GM12878 (cell line): ENCODE data around the gene NANOGP8. TPM values are rescaled to one million over a fixed set of nuclear protein-coding genes. Genes with fewer than 3 reads are reported as not detected.

Experiments
- ATAC-seq: fragments of 200-7000 bp; cut with Tn5 transposase; 3 replicates; pipeline ENCODE4 v1.9.1; 2020; ENCODE audit warnings: mild to moderate bottlenecking, moderate library complexity
- BruUV-seq: library from RNA; stranded (reverse); fragments of 400-500 nt; replicated peaks from 2 replicates; lab custom pipeline; 2021; lab: Mats Ljungman, UMichigan
- CTCF ChIA-PET: fragments of 300-600 bp; sonication (Branson Sonifier 250); formaldehyde crosslinking; extraction: SDS; loops from one replicate; lab custom pipeline; 2021; ENCODE audit warnings: inconsistent platforms; lab: Yijun Ruan, JAX
- POLR2A ChIA-PET: fragments of 350-600 bp; formaldehyde crosslinking; extraction: SDS; loops from one replicate; lab custom pipeline; 2021; ENCODE audit warnings: inconsistent platforms; lab: Charles Lee
- RAD21 ChIA-PET: fragments of 300-600 bp; sonication (Branson Sonifier 250); formaldehyde crosslinking; loops from one replicate; lab custom pipeline; 2023; ENCODE audit warnings: antibody characterized with exemption; ENCODE audit not compliant: unreplicated experiment; lab: Charles Lee
- SMC1A ChIA-PET: fragments of 300-600 bp; sonication (Branson Sonifier 250); formaldehyde crosslinking; loops from one replicate; lab custom pipeline; 2023; ENCODE audit not compliant: unreplicated experiment, uncharacterized antibody; lab: Charles Lee
- DNase-seq: peaks from one replicate; pipeline ENCODE4 v3.0.0-alpha.2; 2011; ENCODE audit warnings: low read depth, low spot score
- FAIRE-seq: peaks from 3 replicates; lab custom pipeline; 2011; peaks lifted over from hg19 to GRCh38; lab: Jason Lieb, UNC
- H2AFZ ChIP-seq: 2 replicates; pipeline ENCODE4 v1.6.0; 2011; ENCODE audit warnings: low read depth, low read length, control low read depth; ENCODE audit not compliant: control insufficient read depth
- H3K27ac ChIP-seq: 2 replicates; pipeline ENCODE4 v1.5.1; 2011; ENCODE audit warnings: control low read depth; ENCODE audit not compliant: control insufficient read depth, insufficient read depth
- H3K27me3 ChIP-seq, 2 experiments: replicated peaks in 1 of 2; 2 replicates each; pipeline versions ENCODE4 v1.6.0 to v1.6.1; 2011; ENCODE audit warnings: low read length in 1 of 2; ENCODE audit not compliant: control insufficient read depth in 2 of 2, insufficient read depth in 2 of 2
- H3K36me3 ChIP-seq, 2 experiments: 2 replicates each; pipeline ENCODE4 v1.5.1; 2011; ENCODE audit warnings: low read length in 1 of 2; ENCODE audit not compliant: control insufficient read depth in 2 of 2, insufficient read depth in 2 of 2
- H3K4me1 ChIP-seq: 2 replicates; pipeline ENCODE4 v1.6.1; 2011; ENCODE audit warnings: mild to moderate bottlenecking, low read length, moderate library complexity, mixed read lengths; ENCODE audit not compliant: control insufficient read depth, insufficient read depth
- H3K4me2 ChIP-seq: 2 replicates; pipeline ENCODE4 v1.6.0; 2011; ENCODE audit warnings: control low read depth; ENCODE audit not compliant: control insufficient read depth, insufficient read depth
- H3K4me3 ChIP-seq: fragments of 200-600 bp; sonication (generic); 2 replicates; pipeline ENCODE4 v1.5.1; 2016
- H3K79me2 ChIP-seq: 2 replicates; pipeline ENCODE4 v1.6.0; 2011; ENCODE audit warnings: low read length; ENCODE audit not compliant: control insufficient read depth, insufficient read depth
- H3K9ac ChIP-seq: 2 replicates; pipeline ENCODE4 v1.8.0; 2011; ENCODE audit warnings: low read length, control low read depth, mixed read lengths; ENCODE audit not compliant: control insufficient read depth, insufficient read depth
- H3K9me3 ChIP-seq: replicated peaks from 3 replicates; pipeline ENCODE4 v1.5.1; 2011; ENCODE audit warnings: mild to moderate bottlenecking, low read length; ENCODE audit not compliant: control insufficient read depth, insufficient read depth
- H4K20me1 ChIP-seq: 2 replicates; pipeline ENCODE4 v1.6.0; 2011; ENCODE audit not compliant: control insufficient read depth, insufficient read depth
- ASH2L ChIP-seq: fragments of 300-600, 200-600 bp; sonication (generic); IDR thresholded peaks from 2 replicates; pipeline ENCODE4 v1.6.1; 2017; ENCODE audit warnings: low read depth, mild to moderate bottlenecking, borderline replicate concordance
- BCL3 ChIP-seq: IDR thresholded peaks from 2 replicates; pipeline ENCODE4 v1.6.1; 2011; ENCODE audit warnings: borderline replicate concordance, low read depth, mild to moderate bottlenecking, moderate library complexity, low read length; ENCODE audit not compliant: insufficient read depth, poor library complexity, severe bottlenecking
- BRCA1 ChIP-seq: IDR thresholded peaks from 2 replicates; pipeline ENCODE4 v1.6.1; 2011; ENCODE audit warnings: low read depth, low read length, improper control_type of control experiment
- ELK1 ChIP-seq: IDR thresholded peaks from 2 replicates; pipeline ENCODE4 v1.6.1; 2012; ENCODE audit warnings: low read depth, low read length, improper control_type of control experiment
- IKZF1 ChIP-seq: fragments of 450-650 bp; conservative IDR thresholded peaks from 2 replicates; pipeline ENCODE4 v1.6.1; 2017; ENCODE audit warnings: antibody characterized with exemption, mild to moderate bottlenecking
- NR2C1 ChIP-seq: fragments of 450-650 bp; IDR thresholded peaks from 2 replicates; pipeline ENCODE4 v1.6.1; 2017; ENCODE audit warnings: antibody characterized with exemption, mild to moderate bottlenecking, moderate library complexity
- NR2F1 ChIP-seq: fragments of 450-650 bp; conservative IDR thresholded peaks from 2 replicates; pipeline ENCODE4 v1.6.1; 2017; ENCODE audit warnings: mild to moderate bottlenecking
- RB1 ChIP-seq: fragments of 450-650 bp; formaldehyde crosslinking; IDR thresholded peaks from 2 replicates; pipeline ENCODE4 v1.6.1; 2017; ENCODE audit warnings: mild to moderate bottlenecking, borderline replicate concordance
- RCOR1 ChIP-seq: conservative IDR thresholded peaks from 2 replicates; pipeline ENCODE4 v1.6.1; 2012; ENCODE audit warnings: low read depth, low read length, improper control_type of control experiment
- SRF ChIP-seq, 2 experiments: IDR thresholded peaks; 2 replicates each; pipeline ENCODE4 v1.6.1; 2011; ENCODE audit warnings: low read depth in 2 of 2, low read length in 2 of 2, mild to moderate bottlenecking in 1 of 2, moderate library complexity in 1 of 2
- SUPT20H ChIP-seq: IDR thresholded peaks from 2 replicates; pipeline ENCODE4 v1.6.1; 2011; ENCODE audit warnings: low read depth, mild to moderate bottlenecking, low read length, moderate library complexity, borderline replicate concordance; ENCODE audit not compliant: control insufficient read depth
- TBL1XR1 ChIP-seq: IDR thresholded peaks from 2 replicates; pipeline ENCODE4 v1.6.1; 2012; ENCODE audit warnings: low read depth, low read length, improper control_type of control experiment
- TCF7 ChIP-seq: IDR thresholded peaks from 2 replicates; pipeline ENCODE4 v1.6.1; 2014; ENCODE audit warnings: antibody characterized with exemption, borderline replicate concordance
- ZNF207 ChIP-seq: fragments of 450-650 bp; IDR thresholded peaks from 2 replicates; pipeline ENCODE4 v1.6.1; 2014; ENCODE audit warnings: antibody characterized with exemption, mild to moderate bottlenecking, borderline replicate concordance
- WGBS: methylation state at CpG from one replicate; pipeline ENCODE4 v1.1.6; 2016; ENCODE audit warnings: low lambda C conversion rate; ENCODE audit not compliant: insufficient replicate concordance, insufficient coverage; ENCODE audit errors: missing lambda C conversion rate; 5-methylcytosine and 5-hydroxymethylcytosine counted together
- in situ Hi-C: fragments of 300-500 bp; cut with MboI; formaldehyde crosslinking; loops from 9 replicates; pipeline ENCODE4 v1.14.3; 2018; ENCODE audit warnings: mixed read lengths
- intact Hi-C: fragments of 100-400 bp; cut with micrococcal nuclease; formaldehyde crosslinking; loops from one replicate; pipeline ENCODE4 v1.14.2; 2022; ENCODE audit not compliant: unreplicated experiment
- polyA plus RNA-seq, 11 experiments: library from polyadenylated mRNA; depleted of rRNA in 4 of 11; unstranded in 6 of 11; stranded (reverse) in 5 of 11; fragments of >200 nt; fragmentation: Nextera tagmentation in 4 of 11; fragmentation: Illumina TruSeq in 1 of 11; extraction: Ambion mirVana in 4 of 11; extraction: Trizol in 1 of 11; gene quantifications; 1 replicate in 1 of 11; 2 replicates in 10 of 11; pipeline versions ENCODE4 v1.2.1 to v1.2.3, GENCODE V29; 2011 to 2016; ENCODE audit warnings: inconsistent platforms in 2 of 11, missing spikeins in 2 of 11, low read depth in 1 of 11
- total RNA-seq, 4 experiments: library from RNA; depleted of rRNA in 3 of 4; stranded (reverse); fragments of >200 nt in 3 of 4; fragmentation: Illumina TruSeq in 1 of 4; extraction: Trizol in 1 of 4; gene quantifications; 2 replicates each; pipeline versions ENCODE4 v1.2.1 to v1.2.3, GENCODE V29; 2013 to 2021
- TF ChIP-seq, protein P1 (sequence below): fragments of 450-650 bp; formaldehyde crosslinking; IDR thresholded peaks from 2 replicates; pipeline ENCODE4 v1.4.0; 2020; ENCODE audit warnings: mild to moderate bottlenecking, moderate library complexity

NANOGP8 gene
- total and polyA plus RNA-seq, 10 of the 15 experiments (the other 5 are each of a cell fraction or from before 2014, with no cell fraction given): not detected

DNA sequence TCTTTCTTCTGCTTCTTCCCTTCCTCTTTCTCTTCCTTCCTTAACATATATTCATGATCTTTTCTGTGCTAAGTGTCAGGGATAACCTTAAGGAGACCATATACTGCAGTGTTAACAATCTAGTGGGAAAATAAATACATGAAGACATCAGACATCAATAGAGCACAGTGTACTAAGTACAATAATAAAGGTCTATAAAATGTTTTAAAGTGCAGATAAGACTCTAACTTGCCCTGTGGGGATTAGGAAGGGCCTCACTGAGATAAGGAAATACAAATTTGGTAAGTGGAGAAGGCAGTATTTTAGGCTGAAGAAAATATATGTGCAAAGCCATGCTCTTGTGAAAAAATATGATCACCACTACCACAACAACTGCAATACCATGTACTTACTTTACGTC, 49.2 kb upstream of the NANOGP8 start (continued):
- TF ChIP-seq ELK1 (no peak), BCL3 (no peak), BRCA1 (no peak), NR2F1 (no peak)
- TF ChIP-seq, protein P1, sequence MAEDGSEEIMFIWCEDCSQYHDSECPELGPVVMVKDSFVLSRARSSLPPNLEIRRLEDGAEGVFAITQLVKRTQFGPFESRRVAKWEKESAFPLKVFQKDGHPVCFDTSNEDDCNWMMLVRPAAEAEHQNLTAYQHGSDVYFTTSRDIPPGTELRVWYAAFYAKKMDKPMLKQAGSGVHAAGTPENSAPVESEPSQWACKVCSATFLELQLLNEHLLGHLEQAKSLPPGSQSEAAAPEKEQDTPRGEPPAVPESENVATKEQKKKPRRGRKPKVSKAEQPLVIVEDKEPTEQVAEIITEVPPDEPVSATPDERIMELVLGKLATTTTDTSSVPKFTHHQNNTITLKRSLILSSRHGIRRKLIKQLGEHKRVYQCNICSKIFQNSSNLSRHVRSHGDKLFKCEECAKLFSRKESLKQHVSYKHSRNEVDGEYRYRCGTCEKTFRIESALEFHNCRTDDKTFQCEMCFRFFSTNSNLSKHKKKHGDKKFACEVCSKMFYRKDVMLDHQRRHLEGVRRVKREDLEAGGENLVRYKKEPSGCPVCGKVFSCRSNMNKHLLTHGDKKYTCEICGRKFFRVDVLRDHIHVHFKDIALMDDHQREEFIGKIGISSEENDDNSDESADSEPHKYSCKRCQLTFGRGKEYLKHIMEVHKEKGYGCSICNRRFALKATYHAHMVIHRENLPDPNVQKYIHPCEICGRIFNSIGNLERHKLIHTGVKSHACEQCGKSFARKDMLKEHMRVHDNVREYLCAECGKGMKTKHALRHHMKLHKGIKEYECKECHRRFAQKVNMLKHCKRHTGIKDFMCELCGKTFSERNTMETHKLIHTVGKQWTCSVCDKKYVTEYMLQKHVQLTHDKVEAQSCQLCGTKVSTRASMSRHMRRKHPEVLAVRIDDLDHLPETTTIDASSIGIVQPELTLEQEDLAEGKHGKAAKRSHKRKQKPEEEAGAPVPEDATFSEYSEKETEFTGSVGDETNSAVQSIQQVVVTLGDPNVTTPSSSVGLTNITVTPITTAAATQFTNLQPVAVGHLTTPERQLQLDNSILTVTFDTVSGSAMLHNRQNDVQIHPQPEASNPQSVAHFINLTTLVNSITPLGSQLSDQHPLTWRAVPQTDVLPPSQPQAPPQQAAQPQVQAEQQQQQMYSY (CRISPR knock-in tag): no peak

DNA sequence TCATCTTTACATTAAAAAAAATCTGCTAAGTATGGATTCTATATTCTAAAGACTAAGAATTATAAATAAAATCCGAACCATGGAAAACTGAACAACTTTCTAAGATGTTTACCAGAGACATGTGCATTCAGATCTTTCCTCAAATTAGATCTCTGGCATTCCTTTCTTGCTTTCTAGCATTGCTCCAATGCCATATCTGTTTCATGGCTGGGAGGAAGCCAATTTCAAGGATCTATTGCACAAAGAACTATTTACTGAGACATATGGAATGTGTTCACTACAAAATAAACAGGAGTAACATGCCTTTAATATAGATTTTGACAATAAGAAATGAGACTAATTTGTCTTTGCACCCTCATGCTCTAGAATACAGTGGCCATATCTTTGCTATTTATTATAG, 45.1 kb upstream of the NANOGP8 start:
- ChIA-PET CTCF (no interaction called here), POLR2A (no interaction called here), RAD21 (no interaction called here), SMC1A (no interaction called here)
- no peaks in the 10 kb centered on the region; the same call in 2 of the 3 replicates for H3K9me3 ChIP-seq
- H3K27ac ChIP-seq: no peak overlapping the region
- H4K20me1 ChIP-seq: no peaks in the 10 kb centered on the region
- H3K9ac ChIP-seq: no peak overlapping the region
- no peak for DNase-seq
- no peak overlapping the region for H3K4me2 ChIP-seq
- no TSS peak for BruUV-seq
- no peak for FAIRE-seq
- no peak overlapping the region for H2AFZ ChIP-seq
- no peak overlapping the region for H3K4me3 ChIP-seq
- no peak for ATAC-seq
- TF ChIP-seq IKZF1 (no peak), RB1 (no peak), SRF (IDR thresholded peaks at IDR 0.05; ENCODE audit: low read depth in 2 of 2, low read length in 2 of 2) (no peak), ZNF207 (no peak), RCOR1 (no peak), ASH2L (no peak), TCF7 (no peak), TBL1XR1 (no peak), NR2C1 (no peak), SUPT20H (no peak)
- 29% methylated on average over 1 of the region's 1 CpG for WGBS
- H3K79me2 ChIP-seq: no peaks in the 10 kb centered on the region
- H3K4me1 ChIP-seq: no peaks in the 10 kb centered on the region
- in situ Hi-C loops: no loop called here
- intact Hi-C loops: loop anchor here (10.0 kb wide), 1 partner anchor 145 kb away; the partner anchor contains the start of gene ZNF770
- no peaks in the 10 kb centered on the region for H3K27me3 ChIP-seq
- no peaks in the 10 kb centered on the region for H3K36me3 ChIP-seq
